ENCODE results near the gene SH3BGRL3.

SH3BGRL3 gene

DNA sequence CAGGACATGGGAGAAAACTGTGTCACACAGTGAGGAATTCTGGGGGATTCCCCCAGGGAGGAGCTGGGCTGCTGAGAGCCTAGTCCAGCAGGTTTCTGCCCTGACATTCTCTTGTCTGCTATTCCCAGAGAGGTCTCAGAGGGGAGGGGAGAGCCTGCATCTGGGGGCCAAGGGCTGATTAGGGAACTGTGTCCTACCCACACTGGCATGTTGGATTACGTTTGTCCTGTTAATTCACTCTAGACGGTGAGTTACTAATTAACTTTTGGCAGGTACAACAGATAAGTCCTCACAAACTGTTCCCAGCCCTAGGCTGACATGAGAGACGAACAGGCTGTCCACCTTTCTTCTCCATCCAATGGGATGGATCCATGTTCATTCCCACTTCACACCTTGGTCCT, 2.6 kb upstream of the SH3BGRL3 start:
- DNase-seq: no peak

DNA sequence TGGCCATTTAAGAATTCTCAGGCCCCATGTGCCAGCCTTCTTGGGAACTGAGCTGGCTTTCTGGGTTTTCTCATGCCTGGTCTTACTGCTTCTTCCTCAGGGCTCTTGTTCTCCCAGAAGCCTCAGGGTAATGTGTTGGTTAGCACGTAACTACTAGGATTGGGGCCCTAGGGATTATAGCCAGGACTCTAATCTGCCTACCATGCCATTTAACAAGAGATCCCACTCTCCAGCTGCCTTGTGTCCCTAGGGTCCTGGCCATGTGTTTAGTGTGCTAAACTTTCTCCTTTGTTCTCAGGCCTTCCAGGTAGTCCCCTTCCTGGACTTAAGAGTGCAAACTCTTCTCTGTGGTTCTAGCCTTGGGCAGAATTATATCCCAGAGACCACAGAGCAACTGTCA, 2.2 kb upstream of the SH3BGRL3 start:
- no peak for DNase-seq

DNA sequence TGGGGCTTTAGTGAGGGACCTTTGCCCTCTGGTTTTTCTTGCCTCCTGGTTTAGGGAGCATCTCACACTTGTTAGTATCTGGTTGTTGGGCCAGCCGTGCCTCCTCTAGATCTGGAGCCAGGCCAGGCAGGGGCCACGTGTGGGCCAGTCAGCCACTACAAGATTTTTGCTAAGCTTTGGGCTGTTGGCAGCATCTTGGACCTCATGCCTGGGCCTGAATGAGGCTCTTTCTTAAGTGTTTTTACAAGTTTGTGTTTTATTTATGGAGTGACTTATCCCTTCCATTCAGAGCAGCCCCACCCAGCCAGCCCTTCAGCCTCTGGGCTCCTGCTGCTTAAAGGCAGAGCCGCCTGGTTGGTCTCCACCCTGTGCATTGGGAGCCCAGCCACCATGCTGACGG, 1.6 kb upstream of the SH3BGRL3 start:
- peak in 5 of 56 donors; percentile 17 to 47 (median 21) for DNase-seq

DNA sequence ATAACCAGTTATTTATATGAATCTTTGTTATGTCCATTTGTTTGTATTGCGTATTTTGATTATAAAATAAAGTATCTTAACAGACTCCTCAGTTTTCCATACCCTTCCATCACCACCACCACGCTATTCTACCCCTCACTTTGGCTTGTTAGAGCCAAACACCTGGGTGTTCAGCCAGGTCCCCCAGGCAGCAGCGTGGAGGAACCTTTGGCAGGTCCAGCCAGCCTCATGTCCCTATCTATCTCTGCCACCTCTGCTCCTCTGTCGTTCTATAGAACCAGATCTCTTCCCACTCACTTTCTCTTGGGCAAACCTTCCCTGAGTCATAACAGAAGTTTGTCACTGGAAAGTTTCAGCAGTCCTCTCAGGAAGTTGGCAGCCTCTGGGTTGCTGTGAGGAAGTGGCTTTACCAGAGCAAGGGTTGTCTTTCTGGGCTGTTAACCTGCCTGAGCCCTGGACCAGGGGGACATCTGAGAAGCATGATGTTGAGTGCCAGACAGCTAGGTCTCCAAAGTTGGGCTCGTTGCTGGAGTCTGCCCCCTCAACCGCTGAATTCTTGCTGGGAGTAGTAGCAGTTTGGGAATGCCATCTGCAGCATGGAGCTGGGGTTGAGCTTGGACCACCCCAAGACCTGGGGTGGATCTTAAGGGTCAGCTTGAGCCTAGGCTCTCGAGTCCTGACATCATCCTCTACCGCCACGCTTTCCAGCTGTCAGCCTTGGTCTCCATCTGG, 996 bp upstream of the SH3BGRL3 start:
- peak in 1 of 56 donors; percentile 16 for DNase-seq

DNA sequence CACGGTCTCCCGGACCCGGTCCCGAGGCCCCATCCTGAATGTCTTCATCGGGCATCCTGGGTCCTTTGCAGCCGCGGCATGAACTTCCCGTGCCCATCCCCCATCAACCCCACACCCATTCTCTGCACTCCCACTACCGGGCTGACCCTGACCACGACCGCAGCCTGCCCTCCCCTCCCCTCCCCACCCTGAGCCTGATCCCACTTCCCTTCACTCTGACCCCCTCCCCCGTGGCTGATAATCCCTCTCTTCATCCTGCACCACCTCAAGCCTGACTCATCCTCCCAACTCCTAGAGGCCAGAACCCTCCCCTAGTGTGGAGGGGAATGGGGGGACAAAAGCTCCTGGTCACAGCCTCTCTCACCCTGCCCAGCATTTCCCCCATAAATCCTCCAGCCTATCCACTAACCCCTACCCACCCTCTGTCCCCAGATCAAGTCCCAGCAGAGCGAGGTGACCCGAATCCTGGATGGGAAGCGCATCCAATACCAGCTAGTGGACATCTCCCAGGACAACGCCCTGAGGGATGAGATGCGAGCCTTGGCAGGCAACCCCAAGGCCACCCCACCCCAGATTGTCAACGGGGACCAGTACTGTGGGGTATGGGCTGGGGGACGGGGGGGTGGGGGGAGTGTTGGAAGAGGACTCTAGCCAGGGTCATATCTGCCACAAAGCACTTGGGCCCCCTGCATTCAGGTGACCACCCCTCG, 602 bp downstream of the SH3BGRL3 start:
- DNase-seq: peak in 6 of 56 donors; percentile 44 to 62 (median 51)

DNA sequence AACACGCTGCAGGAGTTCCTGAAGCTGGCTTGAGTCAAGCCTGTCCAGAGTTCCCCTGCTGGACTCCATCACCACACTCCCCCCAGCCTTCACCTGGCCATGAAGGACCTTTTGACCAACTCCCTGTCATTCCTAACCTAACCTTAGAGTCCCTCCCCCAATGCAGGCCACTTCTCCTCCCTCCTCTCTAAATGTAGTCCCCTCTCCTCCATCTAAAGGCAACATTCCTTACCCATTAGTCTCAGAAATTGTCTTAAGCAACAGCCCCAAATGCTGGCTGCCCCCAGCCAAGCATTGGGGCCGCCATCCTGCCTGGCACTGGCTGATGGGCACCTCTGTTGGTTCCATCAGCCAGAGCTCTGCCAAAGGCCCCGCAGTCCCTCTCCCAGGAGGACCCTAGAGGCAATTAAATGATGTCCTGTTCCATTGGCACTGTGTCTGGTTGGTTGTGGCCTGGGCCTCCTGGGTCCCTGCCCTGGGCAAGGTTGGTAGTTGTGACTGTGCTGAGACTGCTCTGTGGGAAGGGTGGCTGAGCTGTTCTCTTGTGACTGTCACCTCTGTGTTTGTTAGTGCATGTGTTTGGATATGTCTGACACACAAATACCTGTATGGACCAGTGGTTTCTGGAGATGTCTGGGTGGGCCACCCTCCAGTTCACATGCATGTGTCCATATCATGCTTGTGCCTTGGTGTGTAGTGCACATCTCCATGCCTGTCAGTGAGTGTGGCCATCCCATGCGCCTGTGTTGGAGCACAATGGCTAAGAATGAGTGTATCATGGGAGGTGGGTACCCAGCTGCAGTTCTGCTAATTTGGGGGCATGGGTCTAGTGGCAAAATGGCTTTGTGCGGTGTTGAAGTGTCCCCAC, 1.4 kb downstream of the SH3BGRL3 start:
- no peak for DNase-seq

DNA sequence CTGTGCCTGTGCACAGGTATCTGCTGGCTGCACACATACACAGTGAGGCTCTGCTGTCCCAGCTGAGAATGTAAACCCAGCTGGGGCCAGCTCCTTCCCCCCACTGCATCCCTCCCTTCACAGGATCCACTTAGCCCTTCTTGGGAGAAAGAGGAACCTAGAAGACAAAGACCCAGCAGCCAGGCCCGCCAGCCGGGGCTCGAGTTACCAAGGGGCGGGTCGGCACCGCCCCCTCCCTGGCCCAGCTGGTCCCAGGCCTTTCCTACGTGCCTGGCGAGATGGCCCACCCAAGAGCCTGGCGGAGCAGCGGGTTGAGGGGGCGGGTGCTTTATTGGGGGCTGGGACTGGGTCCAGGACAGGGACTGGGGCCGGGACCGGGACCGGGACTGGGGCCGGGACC, 2.1 kb downstream of the SH3BGRL3 start:
- no peak for DNase-seq

DNA sequence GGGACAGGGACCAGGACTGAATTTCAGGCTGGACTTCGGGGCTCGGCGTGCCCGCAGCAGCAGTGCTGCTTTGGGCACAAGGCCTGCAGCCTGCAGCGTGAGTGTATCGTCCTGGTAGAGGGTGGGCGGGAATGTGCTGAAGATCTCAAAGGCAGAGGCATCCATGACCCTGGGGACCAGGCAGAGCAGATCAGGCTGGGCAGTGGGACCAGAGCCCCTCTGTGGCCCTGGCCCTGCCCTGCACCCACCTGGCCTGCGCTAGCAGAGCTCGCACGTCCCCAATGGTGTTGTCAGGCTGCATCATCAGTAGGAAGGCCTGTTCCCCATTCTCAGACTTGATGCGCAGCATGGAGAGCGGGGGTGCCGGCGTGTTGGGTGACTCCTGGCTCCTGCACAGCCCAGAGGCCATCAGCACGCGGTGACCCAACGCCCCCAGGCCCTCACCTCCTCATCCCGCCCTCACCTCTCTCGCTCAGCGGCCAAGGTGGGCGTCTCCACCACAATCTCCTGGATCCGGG, 2.6 kb downstream of the SH3BGRL3 start:
- no peak for DNase-seq

DNA sequence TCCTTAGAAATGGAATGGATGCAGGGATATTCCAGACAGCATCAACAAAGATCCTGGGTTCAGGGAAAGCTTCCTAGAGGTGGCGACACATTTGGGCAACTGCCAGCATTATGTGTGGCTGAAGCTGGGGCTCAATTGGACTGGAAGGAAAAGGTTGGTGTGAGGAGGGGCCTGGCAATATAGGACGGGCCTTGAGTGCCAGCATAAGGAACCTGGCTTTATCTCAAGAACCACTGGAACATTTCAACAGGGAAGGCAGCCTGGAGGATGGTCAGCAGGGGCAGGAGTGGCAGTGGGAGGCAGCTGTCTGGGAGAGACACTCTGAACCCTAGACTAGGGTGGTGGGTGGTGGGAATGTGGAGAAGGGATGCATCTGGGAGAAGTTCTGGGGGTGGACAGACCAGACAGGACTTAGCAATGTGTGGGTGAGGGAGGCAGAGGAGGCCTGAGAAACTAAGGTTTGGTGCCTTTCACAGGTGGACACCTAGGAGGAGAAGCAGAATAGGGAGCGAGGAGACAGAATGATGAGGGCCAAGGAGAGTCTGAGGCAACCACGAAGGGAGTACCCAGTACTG, 3.5 kb downstream of the SH3BGRL3 start:
- DNase-seq: no peak

DNA sequence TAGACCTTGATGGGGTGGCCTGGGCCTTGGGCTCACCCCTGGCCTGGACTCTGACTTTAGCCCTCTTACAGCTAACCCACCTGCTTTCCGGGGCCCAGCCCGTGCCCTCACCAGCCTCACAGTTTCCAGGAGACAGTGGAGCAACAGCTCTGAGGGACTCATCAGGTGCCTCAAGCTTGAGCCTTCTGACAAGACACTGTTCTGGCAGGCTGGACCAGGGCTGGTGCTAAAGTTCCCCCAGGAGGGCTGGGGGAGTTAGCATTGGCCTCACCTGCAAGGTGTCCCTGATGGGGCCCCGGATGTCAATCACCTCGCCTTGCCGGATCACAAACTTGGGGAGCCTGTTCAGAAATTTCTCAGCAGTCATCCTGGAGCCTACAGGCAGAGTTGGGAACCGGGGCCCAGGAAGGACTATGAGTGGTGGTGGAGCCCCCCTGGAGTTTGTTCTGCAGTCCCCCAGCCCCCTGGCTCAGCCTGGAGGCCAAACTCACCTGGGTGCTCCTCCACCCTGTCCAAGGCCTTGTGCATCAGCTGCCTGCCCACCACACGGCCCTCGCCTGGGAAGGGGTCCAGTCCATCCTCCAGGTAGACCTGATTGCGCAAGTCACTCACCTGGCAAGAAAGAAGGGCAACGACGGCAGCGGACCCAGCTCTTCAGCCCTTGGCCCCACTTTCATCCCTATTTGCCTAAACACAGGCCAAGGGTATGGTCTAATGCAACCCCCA, 4.1 kb downstream of the SH3BGRL3 start:
- DNase-seq: no peak

DNA sequence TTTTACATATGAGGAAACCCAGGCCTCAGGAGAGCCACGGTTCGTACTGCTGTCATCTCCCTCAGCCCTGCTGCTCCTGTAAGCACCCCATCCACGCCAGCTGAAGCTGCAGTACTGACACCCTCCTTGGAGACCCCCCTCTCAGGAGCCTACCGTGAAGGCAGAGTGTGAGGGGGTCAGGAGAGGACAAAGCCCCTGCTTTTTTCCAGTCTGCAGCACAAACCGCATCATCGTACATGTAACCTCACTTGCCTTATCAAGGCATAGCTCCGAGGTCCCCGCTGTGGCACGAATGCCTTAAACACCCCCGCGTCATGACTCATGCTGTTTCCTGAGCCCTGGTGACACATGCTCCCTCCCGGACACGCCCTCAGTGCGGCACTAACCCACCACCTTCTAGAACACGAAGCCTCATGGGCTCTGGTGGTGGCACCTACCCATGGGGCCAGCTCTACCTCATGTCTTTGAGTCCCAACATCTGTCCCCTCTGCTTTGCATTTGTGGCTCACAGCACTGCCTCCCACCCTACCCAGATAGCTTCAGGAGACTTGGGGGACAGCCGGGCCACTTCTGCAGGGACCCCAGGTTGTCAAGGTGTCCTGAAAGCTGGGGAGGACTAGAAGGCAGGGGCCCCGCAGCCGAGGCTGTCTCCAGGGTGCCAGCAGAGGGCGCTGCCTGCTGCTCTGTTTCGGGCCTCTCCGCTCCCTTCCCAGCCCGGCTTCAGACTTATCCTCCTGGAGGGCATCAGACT, 4.9 kb downstream of the SH3BGRL3 start:
- DNase-seq: peak in 44 of 56 donors; percentile 16 to 89 (median 54)

DNA sequence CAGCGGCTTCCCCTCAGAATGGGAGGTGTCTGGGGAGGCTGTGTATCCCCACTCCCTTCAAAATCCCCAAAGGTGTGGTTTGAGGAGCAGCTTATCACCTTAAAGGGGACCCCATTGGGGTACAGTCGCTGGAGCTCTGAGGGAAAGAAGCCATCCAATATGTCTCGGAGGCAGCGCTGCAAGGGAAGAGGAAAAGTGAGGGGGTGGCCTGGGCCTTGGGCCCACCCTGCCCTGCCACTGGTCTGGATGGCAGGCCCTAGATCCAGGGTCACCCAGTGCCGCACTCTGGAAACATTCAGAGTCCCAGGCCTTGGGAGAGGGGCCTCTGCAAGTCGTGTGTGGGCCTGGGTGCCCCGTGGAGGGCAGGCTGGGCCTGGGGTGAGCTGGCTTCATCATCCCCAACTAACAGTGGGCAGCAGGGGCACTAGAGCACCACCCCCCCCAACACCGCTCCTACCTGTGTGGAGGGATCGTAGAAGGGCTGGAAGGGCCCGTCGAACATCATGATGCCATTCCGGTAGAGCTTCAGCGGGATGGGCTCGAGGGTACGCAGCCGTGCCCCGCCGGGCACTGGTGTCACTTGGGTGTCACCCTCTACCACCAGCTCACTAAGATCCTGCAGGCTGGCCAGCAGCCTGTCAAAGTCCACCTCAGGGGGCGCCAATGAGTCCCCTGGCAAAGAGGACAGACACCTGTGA, 5.6 kb downstream of the SH3BGRL3 start:
- no peak for DNase-seq

DNA sequence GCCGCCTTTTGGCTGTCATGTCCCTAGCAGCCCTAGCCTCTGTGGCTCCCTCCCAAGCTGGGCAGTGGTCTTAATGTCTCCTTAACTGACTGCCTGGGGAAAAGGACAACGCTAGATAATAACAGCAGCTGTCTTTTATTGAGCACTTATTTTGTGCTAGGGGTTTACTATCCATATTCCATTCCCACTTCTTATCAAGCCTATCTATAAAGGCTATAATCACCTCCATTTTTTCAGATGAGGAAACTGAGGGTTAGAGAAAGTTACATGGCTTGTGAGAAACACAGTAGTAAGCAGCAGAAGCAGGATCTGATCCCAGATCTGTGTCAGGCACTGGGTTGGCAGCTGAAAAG, 6.2 kb downstream of the SH3BGRL3 start:
- DNase-seq: no peak

DNA sequence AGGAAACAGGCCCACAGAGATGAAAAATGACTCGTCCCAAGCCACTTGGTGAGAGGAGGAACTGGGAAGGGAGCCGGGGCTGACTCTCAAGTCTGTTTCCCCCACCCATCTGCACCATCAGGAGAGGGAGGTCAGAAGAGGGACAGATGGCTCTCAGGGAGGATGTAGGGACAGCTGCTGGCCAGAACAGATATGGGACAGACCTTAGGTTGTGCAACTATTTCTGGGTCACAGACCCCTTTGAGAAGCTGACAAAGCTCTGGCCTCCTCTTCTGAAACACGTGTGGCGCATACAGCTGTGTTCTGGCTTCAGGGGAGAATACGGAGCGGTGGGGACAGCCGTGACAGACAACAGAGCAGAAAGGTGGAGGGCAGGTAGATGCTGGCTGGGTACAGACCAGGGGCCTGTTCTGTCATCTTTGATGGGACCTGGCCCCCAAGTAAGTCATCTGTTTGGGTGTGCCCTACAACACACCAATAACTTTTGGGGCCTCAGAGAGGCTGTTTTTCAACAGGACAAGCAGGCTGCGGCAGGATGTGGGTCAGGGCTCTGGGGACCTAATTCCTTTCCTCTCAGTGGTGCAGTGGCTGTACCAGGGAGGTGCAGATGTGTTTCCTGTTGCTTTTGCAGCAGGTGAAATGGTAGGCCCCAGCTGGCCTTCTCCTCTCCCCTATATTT, 7.3 kb downstream of the SH3BGRL3 start:
- DNase-seq: no peak

DNA sequence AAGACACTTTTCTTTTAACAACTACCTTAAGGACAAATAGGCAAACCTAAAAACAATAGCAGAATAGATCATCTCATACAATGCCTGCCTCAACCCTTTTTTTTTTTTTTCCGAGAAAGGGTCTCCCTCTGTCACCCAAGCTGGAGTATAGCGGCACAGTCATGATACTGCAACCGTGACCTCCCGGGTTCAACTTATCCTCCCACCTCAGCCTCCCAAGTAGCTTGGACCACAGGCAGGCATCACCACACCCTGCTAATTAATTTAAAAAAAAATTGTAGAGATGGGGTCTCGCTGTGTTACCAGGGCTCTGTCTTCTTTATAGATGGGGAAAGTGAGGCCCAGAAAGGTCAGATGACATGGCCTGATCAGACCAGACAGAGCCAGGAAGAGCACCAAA, 7.9 kb downstream of the SH3BGRL3 start:
- no peak for DNase-seq

DNA sequence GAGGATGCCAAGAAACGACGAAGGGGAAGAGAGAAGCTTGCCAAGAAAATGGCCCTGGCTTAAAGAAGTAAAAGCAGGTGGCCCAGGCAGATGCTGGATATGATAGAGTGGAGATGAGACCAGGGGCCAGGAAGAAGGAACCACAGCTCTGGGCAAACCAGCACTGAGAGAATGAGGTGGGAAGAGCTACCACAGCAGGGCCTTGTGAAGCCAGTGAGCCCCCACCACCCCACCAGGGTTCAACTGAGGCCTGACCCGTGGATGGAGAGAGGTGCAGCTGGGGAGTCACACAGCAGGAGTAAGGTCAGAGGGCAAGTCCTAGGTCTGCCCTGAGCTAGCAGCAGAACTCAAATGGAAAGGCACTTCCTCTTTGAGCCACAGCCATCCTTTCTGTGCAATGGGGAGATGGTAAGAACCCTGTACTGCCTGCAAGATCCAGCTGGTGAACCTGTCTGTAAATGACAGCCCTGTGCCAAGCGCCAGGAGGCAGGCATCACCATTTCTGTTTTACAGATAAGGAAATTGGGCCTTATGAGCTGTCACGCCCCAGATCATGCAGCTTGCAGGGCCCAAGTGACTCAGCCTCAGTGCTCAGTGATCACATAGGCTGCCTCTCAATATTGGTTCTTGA, 8.5 kb downstream of the SH3BGRL3 start:
- DNase-seq: peak in 8 of 56 donors; percentile 8 to 52 (median 30)

DNA sequence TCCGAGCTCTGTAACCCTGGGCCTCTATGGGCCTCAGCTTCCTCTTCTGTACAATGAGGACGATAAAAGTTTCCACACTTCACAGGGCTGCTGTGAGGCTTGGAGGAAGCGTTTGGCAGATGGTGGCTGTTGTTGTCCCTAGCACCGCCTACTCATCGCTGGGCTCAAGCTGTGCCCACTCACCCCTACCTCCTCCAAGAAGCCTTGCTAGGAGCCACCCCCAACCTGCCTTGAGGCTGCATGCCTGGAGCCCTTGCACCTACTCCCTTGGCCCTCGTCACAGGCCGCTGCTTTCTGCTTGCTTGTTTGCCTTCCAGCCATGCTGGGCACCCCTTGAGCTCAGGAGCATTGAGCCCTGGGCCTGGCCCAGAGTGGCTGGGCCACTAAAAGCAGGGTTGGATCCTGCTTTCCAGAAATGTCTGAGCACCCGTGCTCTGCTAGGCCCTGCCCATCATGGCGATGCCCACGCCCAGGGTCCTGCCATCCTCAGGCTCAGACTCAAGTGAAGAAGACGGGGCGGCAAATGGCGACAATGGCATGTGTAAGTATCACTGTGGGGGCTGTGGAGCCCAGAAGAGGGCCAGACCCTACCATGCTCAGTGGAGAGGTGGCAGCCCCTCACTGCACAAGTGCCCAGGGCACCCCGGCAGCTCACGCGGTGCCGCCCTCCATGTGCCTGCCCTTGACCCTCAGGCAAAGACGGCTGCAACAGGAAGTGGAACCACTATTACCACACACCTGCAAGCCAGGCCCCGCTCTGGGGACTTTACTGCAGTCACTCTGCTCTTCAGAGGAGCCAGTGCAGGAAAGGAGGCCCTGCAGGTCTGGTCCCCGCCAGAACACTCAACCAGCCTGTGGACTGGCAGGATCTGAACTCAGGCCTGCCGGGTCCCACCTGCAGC, 9.5 kb downstream of the SH3BGRL3 start:
- DNase-seq: peak in 1 of 56 donors; percentile 17

Measured in nucleus accumbens (tissue), 56 donors.